HG03460 (cell line): Measurements from ENCODE around the gene KRTAP4-5.
"Not testable (repeated sequence)": the region's sequence is repeated elsewhere in the genome, so short reads cannot be mapped to it uniquely, and the experiment has no call there.

Source experiments
- ATAC-seq: cut with Tn5 transposase; IDR thresholded peaks from one replicate; pipeline ENCODE4 v1.9.1; 2021; ENCODE audit not compliant: unreplicated experiment

KRTAP4-5 gene

GRCh38 chr17:41149652-41149985 is at the start of gene KRTAP4-5:
Gene KRTAP4-5, minus strand, starts transcription at chr17:41149825. Its CDS starts 58 bp downstream, at chr17:41149767.
- ATAC-seq = no peak

GRCh38 chr17:41196068-41196467 is 46.4 kb upstream of the KRTAP4-5 start:
- no peak for ATAC-seq

DNA sequence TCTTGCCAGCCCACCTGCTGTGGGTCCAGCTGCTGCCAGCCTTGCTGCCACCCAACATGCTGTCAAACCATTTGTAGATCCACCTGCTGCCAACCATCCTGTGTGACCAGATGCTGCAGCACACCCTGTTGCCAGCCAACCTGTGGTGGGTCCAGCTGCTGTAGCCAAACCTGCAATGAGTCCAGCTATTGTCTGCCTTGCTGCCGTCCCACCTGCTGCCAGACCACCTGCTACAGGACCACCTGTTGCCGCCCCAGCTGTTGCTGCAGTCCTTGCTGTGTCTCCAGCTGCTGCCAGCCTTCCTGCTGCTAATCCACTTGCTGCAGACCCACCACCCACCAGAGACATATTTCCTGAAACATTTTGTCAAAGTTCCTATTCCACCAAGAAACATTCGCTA is 40.7 kb upstream of the KRTAP4-5 start:
- ATAC-seq = no peak

DNA sequence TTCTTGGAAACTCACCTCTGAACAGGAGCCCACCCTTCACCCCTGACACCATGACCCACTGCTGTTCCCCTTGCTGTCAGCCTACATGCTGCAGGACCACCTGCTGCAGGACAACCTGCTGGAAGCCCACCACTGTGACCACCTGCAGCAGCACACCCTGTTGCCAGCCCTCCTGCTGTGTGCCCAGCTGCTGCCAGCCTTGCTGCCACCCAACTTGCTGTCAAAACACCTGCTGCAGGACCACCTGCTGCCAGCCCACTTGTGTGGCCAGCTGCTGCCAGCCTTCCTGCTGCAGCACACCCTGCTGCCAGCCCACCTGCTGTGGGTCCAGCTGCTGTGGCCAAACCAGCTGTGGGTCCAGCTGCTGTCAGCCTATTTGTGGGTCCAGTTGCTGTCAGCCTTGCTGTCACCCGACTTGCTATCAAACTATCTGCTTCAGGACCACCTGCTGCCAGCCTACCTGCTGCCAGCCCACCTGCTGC is 40.3 kb upstream of the KRTAP4-5 start, which contains the start of gene KRTAP9-1:
TSS of gene KRTAP9-1 (plus strand) at position 51 of the 482 bp plus-strand sequence. CDS start at position 51, 0 bp downstream.
- ATAC-seq = not testable (repeated sequence)

DNA sequence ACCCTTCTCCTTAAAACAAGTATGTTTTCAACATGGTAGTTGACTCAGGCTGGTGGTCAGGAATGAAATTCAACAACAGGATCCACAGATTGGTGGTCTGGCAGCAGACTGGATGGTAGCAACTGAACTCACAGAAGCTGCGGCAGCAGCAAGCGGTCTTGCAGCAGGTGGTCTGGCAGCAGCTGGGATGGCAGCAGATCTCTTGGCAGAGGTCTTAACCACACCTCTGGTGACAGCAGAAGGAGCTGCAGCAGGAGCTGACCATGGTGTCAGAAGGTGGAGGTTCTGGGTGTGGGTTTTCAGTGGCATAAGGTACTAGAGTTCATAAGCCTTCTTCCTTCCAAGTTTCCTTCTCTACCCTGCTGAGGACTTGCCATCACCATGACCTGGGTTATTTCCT is 37.2 kb upstream of the KRTAP4-5 start:
- ATAC-seq = no peak

- no peak for ATAC-seq
These were observed 35.4 kb upstream of the KRTAP4-5 start for GRCh38 chr17:41185001-41185400.

GRCh38 chr17:41184480-41184961 is 34.9 kb upstream of the KRTAP4-5 start, which contains the start of gene KRTAP4-1:
Gene KRTAP4-1, minus strand, starts transcription at chr17:41184911. Its CDS starts 57 bp downstream, at chr17:41184854.
- ATAC-seq = no peak

GRCh38 chr17:41178843-41179616 is 29.4 kb upstream of the KRTAP4-5 start:
- no peak for ATAC-seq

DNA sequence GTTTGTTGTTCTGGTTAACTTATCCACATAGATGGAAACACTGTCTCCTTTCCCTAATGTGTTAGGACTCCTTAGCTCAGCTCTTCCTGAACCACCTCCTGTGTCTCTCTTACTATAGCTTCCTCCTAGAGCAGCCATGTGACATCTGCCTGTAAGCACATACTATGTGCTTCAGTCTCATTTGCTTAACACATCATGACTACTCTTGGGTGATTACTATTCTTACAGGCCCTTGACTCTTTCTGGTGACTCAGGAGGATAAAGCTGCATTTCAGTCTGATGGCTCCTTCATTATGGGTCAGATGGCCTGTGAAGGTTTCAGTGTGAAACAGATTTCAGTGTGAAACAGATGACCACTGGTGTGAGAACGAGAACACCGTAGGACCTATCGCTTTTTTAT is 28.7 kb upstream of the KRTAP4-5 start:
- ATAC-seq = no peak

- ATAC-seq = no peak
These were observed 28.2 kb upstream of the KRTAP4-5 start, which contains the start of gene KRTAP4-2 for GRCh38 chr17:41177727-41178271. Gene KRTAP4-2, minus strand, starts transcription at chr17:41178221. Its CDS starts 57 bp downstream, at chr17:41178164.

GRCh38 chr17:41176744-41177387 is 27.2 kb upstream of the KRTAP4-5 start:
- ATAC-seq = no peak

- ATAC-seq = no peak
These were observed 22.3 kb upstream of the KRTAP4-5 start for GRCh38 chr17:41171886-41172285.

- no peak for ATAC-seq
These were observed 18.5 kb upstream of the KRTAP4-5 start, which contains the start of gene KRTAP4-3 for GRCh38 chr17:41168121-41168520. Gene KRTAP4-3, minus strand, starts transcription at chr17:41168221. Its CDS starts 49 bp downstream, at chr17:41168172.

- no peak for ATAC-seq
These were observed 17.9 kb upstream of the KRTAP4-5 start for GRCh38 chr17:41167561-41167960.

- no peak for ATAC-seq
These were observed 14.2 kb upstream of the KRTAP4-5 start for GRCh38 chr17:41163828-41164227.

GRCh38 chr17:41160648-41161047 is 11.0 kb upstream of the KRTAP4-5 start, which contains the start of gene KRTAP4-4:
Gene KRTAP4-4, minus strand, starts transcription at chr17:41160748. Its CDS starts 57 bp downstream, at chr17:41160691.
- ATAC-seq = no peak

- not testable (repeated sequence) for ATAC-seq
These were observed 10.6 kb upstream of the KRTAP4-5 start for GRCh38 chr17:41160190-41160589.

DNA sequence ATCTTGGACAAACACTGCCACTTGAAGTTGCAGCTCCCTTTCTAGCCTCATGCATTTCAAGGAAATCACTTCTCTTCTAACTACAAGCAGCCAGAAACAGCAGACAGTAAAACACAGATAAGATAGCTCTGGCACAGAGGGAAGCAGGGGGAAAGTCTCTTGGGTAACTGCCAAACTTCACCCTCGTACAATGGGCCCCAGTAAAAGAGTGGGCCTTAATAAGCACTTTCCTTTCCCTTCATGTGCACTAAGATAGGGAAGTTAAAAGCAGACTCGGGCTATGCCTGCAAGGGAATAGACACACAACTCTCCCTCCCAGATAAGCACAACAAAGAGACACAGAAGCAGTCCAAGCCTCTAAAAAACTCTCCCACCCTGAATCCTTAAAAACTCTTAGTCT is 4.2 kb upstream of the KRTAP4-5 start:
- ATAC-seq = no peak

DNA sequence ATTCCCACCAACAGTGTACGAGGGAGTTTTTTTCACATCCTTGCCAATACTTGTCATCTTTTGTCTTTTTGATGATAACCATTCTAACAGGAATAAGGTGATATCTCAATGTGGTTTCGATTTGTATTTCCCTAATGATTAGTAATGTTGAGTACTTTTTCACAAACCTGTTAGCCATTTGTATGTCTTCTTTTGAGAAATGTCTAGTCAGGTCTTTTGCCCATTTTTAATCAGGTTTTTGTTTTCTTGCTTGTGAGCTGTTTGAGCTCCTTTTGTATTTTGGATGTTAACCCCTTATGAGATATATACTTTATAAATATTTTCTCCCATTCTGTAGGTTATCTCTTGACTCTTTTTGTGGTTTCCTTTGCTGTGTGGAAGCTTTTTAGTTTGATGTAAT is 1.9 kb upstream of the KRTAP4-5 start:
- no peak for ATAC-seq

- ATAC-seq = no peak
These were observed 401 bp upstream of the KRTAP4-5 start for GRCh38 chr17:41150026-41150425.

GRCh38 chr17:41148971-41149651 is 514 bp downstream of the KRTAP4-5 start:
- ATAC-seq = not testable (repeated sequence)
